Peyer's patch (tissue), 4 donors: ENCODE results near the gene SAMSN1. TPM values are rescaled to one million over a fixed set of nuclear protein-coding genes. Genes with fewer than 3 reads are reported as not detected.

Experiments used
- DNase-seq, 3 donors: peaks; one replicate each; pipeline ENCODE4 v3.0.0-alpha.2; 2017 to 2019
- H3K27ac ChIP-seq, 4 donors: fragments of 200-600 bp; sonication (generic); one replicate each; pipeline ENCODE4 v1.5.1; 2016 to 2019
- H3K27me3 ChIP-seq, 2 donors: fragments of 200-600 bp; sonication (generic); one replicate each; pipeline ENCODE4 v1.5.1; 2019
- H3K36me3 ChIP-seq, 3 donors: fragments of 200-600 bp; sonication (generic); one replicate each; pipeline ENCODE4 v1.5.1; 2016 to 2019
- H3K4me1 ChIP-seq, 4 donors: fragments of 200-600 bp; sonication (generic); one replicate each; pipeline ENCODE4 v1.5.1; 2016 to 2019
- H3K4me3 ChIP-seq, 4 donors: fragments of 200-600 bp; sonication (generic); 1 replicate in 3 of 4; 2 replicates in 1 of 4; pipeline ENCODE4 v1.5.1; 2016 to 2019; ENCODE audit warnings: mild to moderate bottlenecking in 1 of 4
- H3K9me3 ChIP-seq, 4 donors: fragments of 200-600 bp; sonication (generic); one replicate each; pipeline ENCODE4 v1.5.1; 2016 to 2019; ENCODE audit warnings: mild to moderate bottlenecking in 1 of 4
- POLR2A ChIP-seq, 2 donors: fragments of 450-650 bp; IDR thresholded peaks; one replicate each; pipeline ENCODE4 v1.5.1; 2017; ENCODE audit warnings: antibody characterized with exemption in 2 of 2, mild to moderate bottlenecking in 2 of 2, moderate library complexity in 2 of 2
- total RNA-seq, 4 donors: library from RNA; depleted of rRNA; stranded (reverse); fragments of >200 nt; gene quantifications; one replicate each; pipeline ENCODE4 v1.1.0, GENCODE V29; 2016
- TF ChIP-seq, protein P1 (sequence below), 6 experiments: fragments of 450-650 bp in 4 of 6; fragments of 200-600 bp in 2 of 6; sonication (generic) in 1 of 6; IDR thresholded peaks; one replicate each; pipeline ENCODE4 v1.5.1; 2017 to 2019; ENCODE audit warnings: antibody characterized with exemption in 6 of 6, mild to moderate bottlenecking in 3 of 6, moderate library complexity in 1 of 6

Gene SAMSN1
- total RNA-seq, 4 donors from 2014 or later, result 0.57 to 56.1 (median 2.2) TPM

DNA sequence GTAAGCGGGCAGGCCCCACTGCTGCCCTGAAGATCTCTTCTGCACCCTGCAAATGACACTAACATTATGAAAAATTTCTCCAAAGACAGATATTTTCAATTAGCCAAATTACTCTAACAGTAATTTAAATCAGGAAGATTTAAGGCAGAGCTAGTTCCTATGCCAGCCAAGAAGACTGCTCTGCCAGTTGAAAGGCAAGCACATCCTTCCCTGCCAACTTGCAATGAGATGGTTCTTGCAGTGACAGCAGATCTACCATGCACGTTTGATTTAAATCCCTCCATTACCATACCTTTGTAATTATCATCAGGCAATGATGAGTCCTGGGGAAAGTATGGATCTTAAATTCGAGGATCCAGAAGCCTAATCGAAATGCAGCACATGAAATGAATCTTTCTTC is 76.5 kb downstream of the SAMSN1 start:
- Histone ChIP-seq H3K36me3 (no peaks in the 10 kb centered on the region), H3K27me3 (no peaks in the 10 kb centered on the region), H3K4me1 (no peaks in the 10 kb centered on the region), H3K4me3 (no peak overlapping the region), H3K27ac (no peak overlapping the region), H3K9me3 (no peaks in the 10 kb centered on the region)
- no peak for DNase-seq
- TF ChIP-seq POLR2A (IDR thresholded peaks at IDR 0.05), result no peak
- TF ChIP-seq, protein P1, sequence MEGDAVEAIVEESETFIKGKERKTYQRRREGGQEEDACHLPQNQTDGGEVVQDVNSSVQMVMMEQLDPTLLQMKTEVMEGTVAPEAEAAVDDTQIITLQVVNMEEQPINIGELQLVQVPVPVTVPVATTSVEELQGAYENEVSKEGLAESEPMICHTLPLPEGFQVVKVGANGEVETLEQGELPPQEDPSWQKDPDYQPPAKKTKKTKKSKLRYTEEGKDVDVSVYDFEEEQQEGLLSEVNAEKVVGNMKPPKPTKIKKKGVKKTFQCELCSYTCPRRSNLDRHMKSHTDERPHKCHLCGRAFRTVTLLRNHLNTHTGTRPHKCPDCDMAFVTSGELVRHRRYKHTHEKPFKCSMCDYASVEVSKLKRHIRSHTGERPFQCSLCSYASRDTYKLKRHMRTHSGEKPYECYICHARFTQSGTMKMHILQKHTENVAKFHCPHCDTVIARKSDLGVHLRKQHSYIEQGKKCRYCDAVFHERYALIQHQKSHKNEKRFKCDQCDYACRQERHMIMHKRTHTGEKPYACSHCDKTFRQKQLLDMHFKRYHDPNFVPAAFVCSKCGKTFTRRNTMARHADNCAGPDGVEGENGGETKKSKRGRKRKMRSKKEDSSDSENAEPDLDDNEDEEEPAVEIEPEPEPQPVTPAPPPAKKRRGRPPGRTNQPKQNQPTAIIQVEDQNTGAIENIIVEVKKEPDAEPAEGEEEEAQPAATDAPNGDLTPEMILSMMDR (IDR thresholded peaks at IDR 0.05), result no peak

- TF ChIP-seq, protein P1 (IDR thresholded peaks at IDR 0.05), result no peak
- no peak for TF ChIP-seq POLR2A (IDR thresholded peaks at IDR 0.05)
- no peak for DNase-seq
- Histone ChIP-seq H3K27ac (no peak overlapping the region), H3K4me3 (no peak overlapping the region), H3K4me1 (no peaks in the 10 kb centered on the region), H3K27me3 (no peaks in the 10 kb centered on the region), H3K36me3 (no peaks in the 10 kb centered on the region), H3K9me3 (no peaks in the 10 kb centered on the region)
These were observed 79.4 kb downstream of the SAMSN1 start for GRCh38 chr21:14466715-14467114.

DNA sequence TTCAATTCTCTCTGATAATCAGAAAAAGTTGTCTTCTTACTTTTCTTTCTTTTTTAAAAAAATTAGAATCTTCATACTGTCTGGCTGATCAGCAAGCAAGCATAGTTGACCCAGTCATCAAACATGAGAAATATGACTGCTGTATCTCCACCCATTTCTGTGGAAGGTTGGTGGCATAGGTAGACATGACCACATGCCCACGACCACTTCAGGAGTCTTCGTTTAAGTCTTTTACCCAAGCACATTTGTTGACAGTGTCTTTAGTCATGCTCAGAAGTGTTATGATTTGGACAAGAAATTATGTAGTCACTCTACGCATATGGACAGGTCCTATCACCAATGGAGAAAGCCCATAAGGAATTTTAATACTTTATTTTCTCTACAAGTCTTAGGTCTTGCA is 88.4 kb downstream of the SAMSN1 start:
- Histone ChIP-seq H3K4me3 (no peak overlapping the region), H3K27me3 (no peaks in the 10 kb centered on the region), H3K4me1 (no peaks in the 10 kb centered on the region), H3K9me3 (no peaks in the 10 kb centered on the region), H3K36me3 (no peaks in the 10 kb centered on the region), H3K27ac (no peak overlapping the region)
- TF ChIP-seq, protein P1 (IDR thresholded peaks at IDR 0.05), result no peak
- no peak for TF ChIP-seq POLR2A (IDR thresholded peaks at IDR 0.05)
- no peak for DNase-seq

- TF ChIP-seq, protein P1 (IDR thresholded peaks at IDR 0.05), result no peak
- no peak for TF ChIP-seq POLR2A (IDR thresholded peaks at IDR 0.05)
- no peak for DNase-seq
- Histone ChIP-seq H3K9me3 (no peaks in the 10 kb centered on the region), H3K4me1 (no peaks in the 10 kb centered on the region), H3K27ac (no peak overlapping the region), H3K27me3 (no peaks in the 10 kb centered on the region), H3K36me3 (no peaks in the 10 kb centered on the region), H3K4me3 (no peak overlapping the region)
These were observed 89.2 kb downstream of the SAMSN1 start for GRCh38 chr21:14456911-14457310.

DNA sequence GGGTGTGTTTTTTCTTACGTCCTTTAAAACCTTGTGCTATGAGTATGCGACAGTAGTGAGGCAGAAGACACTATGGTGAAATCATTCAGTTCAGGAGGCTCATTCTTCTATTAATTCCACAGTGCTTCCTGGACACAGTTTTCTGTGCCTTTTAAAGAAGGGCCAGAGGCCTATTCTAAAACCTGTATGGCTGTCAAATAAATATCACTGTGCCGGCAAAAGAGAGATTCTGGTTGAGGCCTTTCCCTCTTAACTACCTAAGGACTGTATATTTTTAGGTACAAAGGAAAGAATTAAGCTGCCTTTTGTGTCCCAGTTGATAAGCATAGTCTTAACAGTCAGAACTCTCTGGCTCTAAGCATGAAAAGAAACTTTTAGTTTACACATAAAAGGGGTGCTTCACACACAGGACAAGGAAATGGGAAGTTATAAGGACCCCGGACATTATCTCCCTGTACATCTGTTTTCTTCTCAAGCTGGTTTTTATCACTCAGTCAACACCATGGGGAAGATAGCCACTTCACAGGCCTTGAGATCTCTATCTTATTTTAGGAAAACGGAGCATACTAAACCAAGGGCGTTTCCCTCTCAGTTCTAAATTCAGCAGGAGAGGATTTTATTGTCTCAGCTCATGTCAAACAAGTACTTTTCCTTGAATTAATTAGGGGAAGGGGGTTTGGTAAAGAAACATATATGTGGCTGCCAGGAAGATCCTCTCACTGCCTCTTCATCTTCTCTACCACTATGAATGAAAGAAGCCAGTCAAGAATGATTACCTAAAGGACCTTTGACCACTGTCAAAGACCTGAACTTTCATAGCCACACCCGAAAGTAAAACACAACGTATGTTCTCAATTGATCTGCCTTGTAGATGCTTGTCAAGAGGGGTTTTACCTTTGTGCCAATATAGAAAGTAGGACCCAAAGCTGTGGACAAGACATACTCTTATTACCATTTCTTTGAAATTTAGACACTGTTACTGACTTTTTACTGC is 91.8 kb downstream of the SAMSN1 start:
- Histone ChIP-seq H3K27ac (no peak overlapping the region), H3K4me1 (no peaks in the 10 kb centered on the region), H3K36me3 (no peaks in the 10 kb centered on the region), H3K9me3 (no peaks in the 10 kb centered on the region), H3K27me3 (no peaks in the 10 kb centered on the region), H3K4me3 (no peak overlapping the region)
- no peak for DNase-seq
- TF ChIP-seq, protein P1 (IDR thresholded peaks at IDR 0.05), result no peak
- no peak for TF ChIP-seq POLR2A (IDR thresholded peaks at IDR 0.05)
